NCI-H2107 (cell line): Measurements from ENCODE around the gene MRPL55.
A peak's percentile ranks its signal among the peaks of the same experiment; 100 is the strongest.

Source experiments
- DNase-seq: peaks from one replicate; lab custom pipeline; 2025; lab: John Stamatoyannopoulos, UW

The MRPL55 gene

GRCh38 chr1:228084325-228084724 lies 24.8 kb downstream of the MRPL55 start:
- no peak for DNase-seq

GRCh38 chr1:228083871-228084278 lies 25.2 kb downstream of the MRPL55 start:
- DNase-seq, result no peak

GRCh38 chr1:228082918-228083870 lies 25.9 kb downstream of the MRPL55 start:
- DNase-seq, result no peak

DNA sequence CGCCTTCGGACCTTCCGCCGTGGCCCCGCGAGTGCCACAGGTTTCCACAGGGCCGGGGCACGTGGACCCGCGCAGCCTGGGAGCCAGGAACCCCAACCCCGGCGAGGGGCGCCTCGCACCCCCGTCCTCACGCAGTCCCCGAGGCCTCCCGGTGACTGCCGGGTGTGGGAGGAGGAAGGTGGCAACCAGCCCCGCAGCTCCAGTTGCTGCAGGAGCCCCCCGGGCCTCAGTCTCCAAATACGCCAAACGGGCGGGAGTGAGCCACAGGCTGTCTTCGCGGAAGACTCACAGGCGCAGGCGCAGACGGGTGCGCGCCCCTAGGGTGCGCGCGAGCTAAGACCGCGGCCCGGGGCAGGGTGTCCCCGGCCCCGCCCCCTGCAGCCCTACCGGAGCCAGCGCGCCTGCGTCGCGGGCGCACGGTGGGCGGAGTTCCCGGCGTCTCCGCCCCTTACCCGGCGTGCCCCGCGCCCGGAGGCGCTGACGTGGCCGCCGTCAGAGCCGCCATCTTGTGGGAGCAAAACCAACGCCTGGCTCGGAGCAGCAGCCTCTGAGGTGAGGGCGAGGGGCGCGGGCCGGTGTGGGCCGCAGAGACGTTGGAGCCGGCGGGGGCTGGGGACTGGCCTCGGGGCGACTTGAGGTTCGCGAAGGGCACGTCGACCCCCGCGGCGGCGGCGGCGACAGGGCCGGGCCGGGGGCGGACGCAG lies 26.7 kb downstream of the MRPL55 start, which contains the start of gene ARF1:
ARF1 (plus strand) TSS at position 495 of the 704 bp plus-strand sequence. CDS start 14,407 bp downstream, outside the sequence.
- DNase-seq, result peak; percentile 94

- no peak for DNase-seq
Measured at GRCh38 chr1:228081578-228082213, 27.4 kb downstream of the MRPL55 start.

DNA sequence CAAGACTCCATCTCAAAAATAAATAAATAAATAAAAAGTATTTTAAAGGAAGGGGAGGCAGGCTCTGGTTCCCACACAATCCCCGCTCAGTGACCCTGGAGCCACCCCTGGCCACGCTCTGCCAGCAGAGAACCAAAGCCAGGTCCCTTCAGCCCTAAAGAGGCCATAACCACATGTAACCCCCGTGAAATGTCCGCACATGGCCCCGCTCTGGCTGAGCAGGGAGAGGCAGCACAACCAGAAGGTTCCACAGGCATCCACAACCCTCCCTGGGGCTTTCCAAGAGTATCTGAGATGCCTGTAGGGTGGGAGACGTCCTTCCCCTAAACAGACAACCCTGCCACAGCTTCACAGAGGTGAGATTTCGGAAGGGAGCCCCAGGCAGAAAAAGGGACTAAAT lies 28.0 kb downstream of the MRPL55 start:
- no peak for DNase-seq

- no peak for DNase-seq
Measured at GRCh38 chr1:228079601-228080263, 29.4 kb downstream of the MRPL55 start.

- no peak for DNase-seq
Measured at GRCh38 chr1:228079013-228079412, 30.1 kb downstream of the MRPL55 start.

GRCh38 chr1:228077565-228078330 lies 31.4 kb downstream of the MRPL55 start:
- DNase-seq, result no peak

DNA sequence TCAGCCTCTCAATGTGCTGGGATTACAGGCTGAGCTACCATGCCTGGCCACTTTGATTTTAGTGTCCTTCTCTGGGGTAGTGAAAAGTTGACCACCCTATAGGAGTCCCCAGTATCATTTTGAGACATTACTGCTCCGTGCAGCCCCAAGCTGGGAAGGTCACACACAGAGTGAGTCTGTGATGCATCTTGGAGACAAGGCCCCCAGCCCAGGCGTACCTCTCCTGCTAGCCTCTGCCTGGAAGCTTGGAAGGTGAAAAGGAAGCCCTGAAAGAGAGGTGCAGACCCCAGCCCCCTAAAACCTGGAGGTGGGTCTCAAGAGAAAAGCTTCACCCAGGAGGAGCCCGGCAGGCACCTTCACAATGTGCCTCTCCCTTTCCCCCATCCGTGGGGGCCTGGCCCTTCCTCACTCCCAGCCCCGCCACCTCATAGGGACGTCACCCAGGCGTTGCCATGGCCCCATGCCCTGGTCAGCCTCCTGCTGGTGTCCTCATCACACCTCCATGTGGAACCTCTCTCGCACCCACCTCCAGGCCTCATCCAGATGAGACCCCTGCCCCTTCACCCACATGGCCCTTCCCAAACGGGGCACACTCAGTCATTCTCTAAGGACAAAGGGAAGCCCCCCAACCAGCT lies 32.2 kb downstream of the MRPL55 start:
- DNase-seq, result no peak

GRCh38 chr1:228075801-228076271 lies 33.3 kb downstream of the MRPL55 start:
- no peak for DNase-seq

- no peak for DNase-seq
Measured at GRCh38 chr1:228074954-228075730, 34.0 kb downstream of the MRPL55 start.

GRCh38 chr1:228073857-228074545 lies 35.1 kb downstream of the MRPL55 start:
- no peak for DNase-seq

DNA sequence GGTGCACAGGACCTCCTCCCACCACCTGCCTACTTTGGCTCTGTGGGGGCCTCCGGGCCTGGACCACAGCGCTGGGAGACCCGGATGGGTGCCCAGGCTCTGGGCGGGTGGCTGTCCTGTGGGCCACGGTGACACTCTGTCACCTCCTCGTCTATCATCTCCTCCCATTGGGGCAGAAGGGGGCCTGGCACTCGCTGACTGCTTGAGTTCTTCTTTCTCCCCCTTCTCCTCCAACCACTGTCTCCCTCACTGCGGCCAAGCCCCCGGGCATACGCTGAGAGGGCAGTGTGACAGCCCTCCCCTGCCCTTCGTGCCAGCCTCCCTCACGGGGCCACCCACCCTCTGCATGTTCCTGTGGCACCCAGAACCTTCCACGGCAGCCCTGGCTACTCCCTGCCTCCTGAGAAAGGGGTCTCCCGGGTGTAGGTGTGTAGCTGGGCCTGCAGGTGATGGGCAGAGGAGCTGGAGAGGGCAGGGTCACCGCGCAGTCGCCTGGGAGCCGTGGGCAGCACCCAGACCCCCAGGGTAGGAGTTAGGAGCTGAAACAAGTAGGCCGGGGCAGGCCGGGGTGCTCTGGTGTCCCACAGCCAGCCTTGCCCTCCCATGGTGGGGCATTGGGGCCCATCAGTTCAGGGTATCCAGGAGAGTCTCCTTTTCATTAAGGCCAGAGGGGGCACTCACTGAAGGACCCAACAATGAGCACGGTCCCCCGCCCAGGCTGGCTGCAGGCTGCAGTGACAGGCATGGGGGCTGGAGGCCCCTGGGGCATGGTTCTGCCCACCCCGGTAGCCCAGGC lies 35.8 kb downstream of the MRPL55 start:
- DNase-seq, result no peak

- DNase-seq, result no peak
Measured at GRCh38 chr1:228072658-228073043, 36.4 kb downstream of the MRPL55 start.

GRCh38 chr1:228071839-228072657 lies 37.1 kb downstream of the MRPL55 start:
- no peak for DNase-seq

DNA sequence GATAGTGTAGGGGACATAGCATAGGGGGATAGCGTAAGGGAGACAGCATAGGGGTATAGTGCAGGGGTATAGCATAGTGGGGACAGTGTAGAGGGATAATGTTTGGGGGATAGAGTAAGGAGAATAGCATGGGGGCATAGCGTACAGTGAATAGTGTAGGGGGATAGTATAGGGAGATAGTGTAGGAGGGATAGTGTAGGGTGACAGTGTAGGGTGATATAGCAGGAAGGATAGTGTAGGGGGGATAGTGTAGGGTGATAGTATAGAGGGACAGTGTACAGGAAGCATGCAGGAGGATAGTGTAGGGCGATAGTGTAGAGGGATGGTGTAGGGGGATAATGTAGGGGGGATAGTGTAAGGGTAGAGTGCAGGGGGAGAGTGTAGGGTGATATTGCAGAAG lies 38.2 kb downstream of the MRPL55 start:
- no peak for DNase-seq
